Activated T-helper 1 cell treated with anti-CD3 and anti-CD28 coated beads, Interleukin-12 subunit alpha, Interleukin-12 subunit beta, Interleukin-2, Interleukin-4 antibody, amounts not matched to agents 30 ng/mL and 10 ng/mL and 1 ng/mL, durations not matched to agents 14 hours and 24 hours and 36 hours (primary cell): Measurements from ENCODE around the gene EME2. TPM values are rescaled to one million over a fixed set of nuclear protein-coding genes. Genes with fewer than 3 reads are reported as not detected.

Source experiments
- DNase-seq: peaks from one replicate; pipeline ENCODE4 v3.0.0; 2021; ENCODE audit warnings: low spot score
- H3K27ac Mint-ChIP-seq: one replicate; pipeline ENCODE4 v1.8.0; 2021; ENCODE audit warnings: mild to moderate bottlenecking, mixed read lengths
- H3K27me3 Mint-ChIP-seq: one replicate; pipeline ENCODE4 v1.8.0; 2022; ENCODE audit warnings: mild to moderate bottlenecking, moderate library complexity, mixed read lengths; ENCODE audit not compliant: insufficient read depth
- H3K36me3 Mint-ChIP-seq: one replicate; pipeline ENCODE4 v1.8.0; 2021; ENCODE audit warnings: low read depth, mixed read lengths
- H3K4me1 Mint-ChIP-seq: one replicate; pipeline ENCODE4 v1.8.0; 2021; ENCODE audit warnings: low read depth, mixed read lengths
- H3K4me3 Mint-ChIP-seq: one replicate; pipeline ENCODE4 v1.8.0; 2021; ENCODE audit warnings: mild to moderate bottlenecking, moderate library complexity, mixed read lengths
- H3K9me3 Mint-ChIP-seq: one replicate; pipeline ENCODE4 v1.8.0; 2021; ENCODE audit warnings: mixed read lengths
- intact Hi-C: fragments of 100-400 bp; cut with micrococcal nuclease; formaldehyde crosslinking; loops from one replicate; pipeline ENCODE4 v1.15.1; 2024
- total RNA-seq: library from RNA; stranded (reverse); gene quantifications from 2 replicates; pipeline ENCODE4 v1.2.3, GENCODE V29; 2022

Gene EME2
- total RNA-seq, 1 donor from 2014 or later, result 31.0 TPM

- Mint-ChIP-seq H3K27me3 (no peaks in the 10 kb centered on the region), H3K27ac (no peak overlapping the region), H3K36me3 (peaks cover 11% of the 10 kb centered on the region), H3K4me1 (no peaks in the 10 kb centered on the region), H3K4me3 (no peak overlapping the region), H3K9me3 (no peaks in the 10 kb centered on the region)
- intact Hi-C loops, result no loop called here
- DNase-seq, result no peak
Measured at GRCh38 chr16:1818873-1819525, 46.4 kb downstream of the EME2 start.

DNA sequence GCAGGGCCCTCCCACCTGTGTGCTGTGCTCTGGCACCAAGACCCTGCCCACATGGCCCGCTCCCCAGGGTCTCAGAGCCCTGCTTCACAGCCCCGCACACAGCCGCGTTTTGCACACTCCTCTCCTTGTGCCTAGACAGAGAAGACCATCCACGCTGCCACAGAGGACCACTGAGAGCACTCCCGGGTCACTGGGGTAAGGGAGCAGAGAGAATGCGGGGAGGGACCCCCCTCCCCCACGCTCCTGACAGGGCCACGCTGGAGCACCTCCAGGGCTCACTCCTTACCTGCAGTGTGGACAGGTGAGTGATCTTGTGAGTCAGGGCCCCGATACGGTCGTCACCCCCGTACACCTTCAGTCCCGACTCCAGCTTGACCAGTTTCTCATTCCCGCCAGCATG is 47.0 kb downstream of the EME2 start:
- Mint-ChIP-seq H3K4me1 (peaks cover 5% of the 10 kb centered on the region), H3K27me3 (no peaks in the 10 kb centered on the region)

GRCh38 chr16:1820096-1820945 is 47.7 kb downstream of the EME2 start:
- H3K9me3 Mint-ChIP-seq, result no peaks in the 10 kb centered on the region
- H3K27ac Mint-ChIP-seq, result no peak overlapping the region
- H3K4me3 Mint-ChIP-seq, result no peak overlapping the region
- peaks cover 7% of the 10 kb centered on the region for H3K4me1 Mint-ChIP-seq
- H3K36me3 Mint-ChIP-seq, result peaks cover 6% of the 10 kb centered on the region
- intact Hi-C loops, result no loop called here
- no peak for DNase-seq
- H3K27me3 Mint-ChIP-seq, result no peaks in the 10 kb centered on the region

More for the DNA sequence above, 47.0 kb downstream of the EME2 start:
- Mint-ChIP-seq H3K36me3 (peaks cover 11% of the 10 kb centered on the region), H3K27ac (no peak overlapping the region), H3K9me3 (no peaks in the 10 kb centered on the region), H3K4me3 (no peak overlapping the region)
- intact Hi-C loops, result no loop called here
- no peak for DNase-seq

DNA sequence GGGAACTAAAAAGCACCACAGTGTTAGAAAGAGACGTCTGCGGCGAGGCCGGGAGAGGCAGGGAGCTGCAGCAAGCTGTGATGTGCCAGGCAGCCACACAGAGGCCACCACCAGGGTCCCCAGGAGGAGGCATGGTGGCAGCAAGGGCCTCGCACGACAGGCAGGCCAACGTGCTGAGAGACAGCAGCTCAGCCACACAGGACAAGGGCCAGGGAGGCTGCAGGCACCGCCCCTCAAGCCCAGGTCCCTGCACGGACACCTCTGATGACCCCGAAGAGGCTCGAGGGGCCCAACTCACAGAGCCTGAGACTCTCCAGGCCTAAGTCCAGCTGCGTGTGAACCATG is 48.3 kb downstream of the EME2 start:
- Mint-ChIP-seq H3K36me3 (peaks cover 2% of the 10 kb centered on the region), H3K27ac (no peak overlapping the region), H3K27me3 (no peaks in the 10 kb centered on the region), H3K4me3 (no peak overlapping the region), H3K4me1 (peaks cover 7% of the 10 kb centered on the region), H3K9me3 (no peaks in the 10 kb centered on the region)
- DNase-seq, result no peak
- intact Hi-C loops, result no loop called here

- no peak overlapping the region for H3K27ac Mint-ChIP-seq
- no peak overlapping the region for H3K4me3 Mint-ChIP-seq
- intact Hi-C loops, result no loop called here
- DNase-seq, result no peak
- peaks cover 2% of the 10 kb centered on the region for H3K36me3 Mint-ChIP-seq
- peaks cover 7% of the 10 kb centered on the region for H3K4me1 Mint-ChIP-seq
- no peaks in the 10 kb centered on the region for H3K9me3 Mint-ChIP-seq
- no peaks in the 10 kb centered on the region for H3K27me3 Mint-ChIP-seq
Measured at GRCh38 chr16:1821861-1822611, 49.4 kb downstream of the EME2 start.

GRCh38 chr16:1822801-1823200 is 50.2 kb downstream of the EME2 start:
- no peak overlapping the region for H3K27ac Mint-ChIP-seq
- H3K9me3 Mint-ChIP-seq, result no peaks in the 10 kb centered on the region
- intact Hi-C loops, result no loop called here
- peaks cover 13% of the 10 kb centered on the region for H3K4me1 Mint-ChIP-seq
- H3K27me3 Mint-ChIP-seq, result no peaks in the 10 kb centered on the region
- no peak overlapping the region for H3K4me3 Mint-ChIP-seq
- peaks cover 4% of the 10 kb centered on the region for H3K36me3 Mint-ChIP-seq
- DNase-seq, result no peak

- H3K4me3 Mint-ChIP-seq, result peak overlapping the region; percentile 86
- no peak for DNase-seq
Measured at GRCh38 chr16:1823821-1824220, 51.2 kb downstream of the EME2 start.

GRCh38 chr16:1825381-1825863 is 52.8 kb downstream of the EME2 start:
- intact Hi-C loops, result no loop called here
- H3K4me3 Mint-ChIP-seq, result peak overlapping the region; percentile 86
- peaks cover 4% of the 10 kb centered on the region for H3K36me3 Mint-ChIP-seq
- H3K27me3 Mint-ChIP-seq, result no peaks in the 10 kb centered on the region
- no peak for DNase-seq
- H3K27ac Mint-ChIP-seq, result peak overlapping the region; percentile 77
- H3K4me1 Mint-ChIP-seq, result peaks cover 26% of the 10 kb centered on the region
- no peaks in the 10 kb centered on the region for H3K9me3 Mint-ChIP-seq

More at GRCh38 chr16:1823821-1824220, 51.2 kb downstream of the EME2 start:
- Mint-ChIP-seq H3K36me3 (peaks cover 4% of the 10 kb centered on the region), H3K4me1 (peaks cover 19% of the 10 kb centered on the region), H3K27me3 (no peaks in the 10 kb centered on the region), H3K9me3 (no peaks in the 10 kb centered on the region), H3K27ac (no peak overlapping the region)
- intact Hi-C loops, result no loop called here

Other genes with a start within 250 kb of the EME2 start
- 22.8 and 23.7 TPM in 2 replicates for gene TMEM204, start 239.1 kb upstream of the EME2 start, total RNA-seq
- gene IFT140, start 160.7 kb upstream of the EME2 start, total RNA-seq, result 8.8 and 9.5 TPM in 2 replicates
- 38.6 and 38.7 TPM in 2 replicates for gene CRAMP1, start 160.4 kb upstream of the EME2 start, total RNA-seq
- gene JPT2, start 94.5 kb upstream of the EME2 start, total RNA-seq, result 106 and 119 TPM in 2 replicates
- gene MAPK8IP3, start 66.6 kb upstream of the EME2 start, total RNA-seq, result 84.4 and 84.6 TPM in 2 replicates
- gene NME3, start 1.3 kb upstream of the EME2 start, total RNA-seq, result 49.5 and 49.9 TPM in 2 replicates
- 209 and 215 TPM in 2 replicates for gene MRPS34, start 324 bp downstream of the EME2 start, total RNA-seq
- 30.3 and 30.8 TPM in 2 replicates for gene SPSB3, start 9.8 kb downstream of the EME2 start, total RNA-seq
- gene NUBP2, start 10.2 kb downstream of the EME2 start, total RNA-seq, result 81.6 and 82.8 TPM in 2 replicates
- not detected in 2 replicates for gene IGFALS, start 20.9 kb downstream of the EME2 start, total RNA-seq
- gene HAGH, start 54.0 kb downstream of the EME2 start, total RNA-seq, result 57.8 and 58.7 TPM in 2 replicates
- 19.4 and 20.2 TPM in 2 replicates for gene FAHD1, start 54.4 kb downstream of the EME2 start, total RNA-seq
- gene MEIOB, start 99.4 kb downstream of the EME2 start, total RNA-seq, result not detected in 2 replicates
- not detected in 2 replicates for gene HS3ST6, start 145.6 kb downstream of the EME2 start, total RNA-seq
- gene MSRB1, start 170.4 kb downstream of the EME2 start, total RNA-seq, result 22.1 and 26.1 TPM in 2 replicates
- 1.1 and 1.9 TPM in 2 replicates for gene RPL3L, start 181.9 kb downstream of the EME2 start, total RNA-seq
- gene NDUFB10, start 186.7 kb downstream of the EME2 start, total RNA-seq, result 134 and 138 TPM in 2 replicates
- 3,144 and 3,145 TPM in 2 replicates for gene RPS2, start 192.0 kb downstream of the EME2 start, total RNA-seq
- 0.70 and 0.93 TPM in 2 replicates for gene RNF151, start 194.0 kb downstream of the EME2 start, total RNA-seq
- 84.9 and 87.3 TPM in 2 replicates for gene TBL3, start 199.2 kb downstream of the EME2 start, total RNA-seq
- 0.24 TPM in 1 of 2 replicates, not detected in the other for gene NOXO1, start 208.7 kb downstream of the EME2 start, total RNA-seq
- gene GFER, start 211.4 kb downstream of the EME2 start, total RNA-seq, result 46.2 and 54.0 TPM in 2 replicates
- 21.2 and 26.3 TPM in 2 replicates for gene SYNGR3, start 217.2 kb downstream of the EME2 start, total RNA-seq
- gene ZNF598, start 237.0 kb downstream of the EME2 start, total RNA-seq, result 100 and 105 TPM in 2 replicates
- 3.6 and 3.9 TPM in 2 replicates for gene NPW, start 247.0 kb downstream of the EME2 start, total RNA-seq